Measurements from ENCODE around the gene LYSMD4.

Gene LYSMD4

DNA sequence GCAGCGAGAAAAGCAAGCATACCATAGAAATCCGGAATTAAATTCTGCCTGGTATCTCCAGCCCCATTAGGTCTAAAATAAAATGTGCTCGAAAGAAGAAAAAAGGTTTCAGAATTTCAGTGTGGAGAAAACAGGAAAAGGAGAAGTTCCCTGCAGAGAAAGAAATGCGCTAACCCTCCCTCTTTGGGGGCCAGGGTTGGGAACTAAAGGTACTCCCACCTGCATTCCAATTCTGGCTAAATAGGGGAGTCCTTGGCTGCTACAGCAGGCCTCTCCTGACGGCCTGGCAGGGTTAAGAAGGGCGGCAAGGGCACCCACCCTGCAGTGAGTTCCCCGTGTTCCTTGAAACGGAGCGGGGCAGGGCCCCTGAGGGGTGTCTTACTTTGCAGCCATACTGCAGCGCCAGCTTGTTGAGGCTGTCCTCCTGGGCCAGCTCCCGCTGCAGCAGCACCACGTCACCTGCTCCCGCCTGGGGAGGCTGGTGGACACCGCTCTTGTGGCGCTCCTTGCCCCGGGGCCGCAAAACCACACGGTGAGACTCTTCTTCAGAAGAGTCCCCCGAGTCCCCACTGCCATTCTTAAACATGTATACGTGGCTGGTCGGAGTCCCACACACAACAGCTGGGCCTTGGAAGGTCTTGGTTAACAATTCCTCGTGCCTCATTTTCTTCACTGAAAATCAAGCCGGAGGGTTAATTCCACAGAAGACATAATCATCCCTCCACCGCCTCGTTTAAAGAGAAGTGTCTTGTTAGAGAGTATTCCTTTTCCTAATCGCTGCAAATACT is 1.7 kb downstream of the LYSMD4 start:
- DNase-seq (ENCODE audit: low spot score): no peak

DNA sequence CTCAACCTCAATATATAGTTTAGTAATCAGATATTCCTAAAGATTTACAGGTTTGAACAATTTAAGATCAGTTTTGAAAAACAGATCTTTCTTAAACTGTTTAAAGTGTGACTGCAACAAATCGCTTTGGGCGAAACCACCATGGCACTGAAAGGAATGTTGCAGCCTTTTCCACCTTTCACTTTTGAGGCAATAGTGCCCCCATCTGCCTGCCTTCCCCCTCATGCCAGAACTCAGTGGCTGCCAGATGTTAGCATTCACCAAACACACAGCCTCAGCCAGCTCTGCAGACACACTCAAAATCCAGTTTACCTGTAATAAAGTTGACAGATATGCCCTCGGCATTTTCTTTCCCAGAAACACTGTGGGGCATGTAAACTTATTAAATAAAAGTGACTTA is 3.3 kb downstream of the LYSMD4 start:
- peak; percentile 51 for DNase-seq (ENCODE audit: low spot score)

DNA sequence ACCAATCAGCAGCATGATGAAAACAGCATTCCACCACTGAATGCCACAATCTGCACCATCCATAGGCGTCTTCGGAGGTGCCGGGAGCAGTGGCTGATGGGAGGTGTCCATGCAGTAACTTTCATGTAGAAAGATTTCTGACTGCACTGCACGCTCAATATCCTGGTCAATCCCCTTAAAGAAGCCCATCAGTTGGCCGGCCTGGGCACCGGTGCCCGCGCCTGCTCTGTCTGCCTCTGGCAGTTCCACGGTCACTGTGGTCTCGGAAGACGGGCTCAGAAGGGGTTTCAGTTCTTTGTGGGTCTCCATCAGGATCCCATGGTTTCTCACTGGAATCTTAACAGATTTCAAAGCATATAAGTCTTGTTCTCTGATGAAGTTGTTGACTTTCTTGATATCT is 3.9 kb downstream of the LYSMD4 start:
- no peak for DNase-seq (ENCODE audit: low spot score)

DNA sequence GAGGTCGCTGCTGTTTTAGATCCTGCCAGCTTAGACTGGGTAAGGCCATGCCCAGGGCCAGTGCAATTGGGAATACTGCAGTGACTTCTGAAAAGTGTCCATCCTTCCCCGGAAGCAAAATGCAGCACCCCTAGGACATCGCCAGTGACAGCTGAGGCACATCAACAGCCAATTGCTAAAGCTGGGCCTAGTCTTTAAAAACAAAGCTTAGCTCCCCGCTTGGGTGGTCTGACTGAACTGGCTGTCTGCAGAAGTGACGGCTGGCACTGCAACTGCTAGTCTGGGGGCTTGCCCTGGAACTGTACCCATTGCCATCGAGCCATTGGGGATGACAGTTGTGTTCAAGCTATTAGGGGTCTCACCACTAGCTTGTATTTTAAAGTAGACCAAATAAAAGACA is 4.3 kb downstream of the LYSMD4 start:
- no peak for DNase-seq (ENCODE audit: low spot score)

DNA sequence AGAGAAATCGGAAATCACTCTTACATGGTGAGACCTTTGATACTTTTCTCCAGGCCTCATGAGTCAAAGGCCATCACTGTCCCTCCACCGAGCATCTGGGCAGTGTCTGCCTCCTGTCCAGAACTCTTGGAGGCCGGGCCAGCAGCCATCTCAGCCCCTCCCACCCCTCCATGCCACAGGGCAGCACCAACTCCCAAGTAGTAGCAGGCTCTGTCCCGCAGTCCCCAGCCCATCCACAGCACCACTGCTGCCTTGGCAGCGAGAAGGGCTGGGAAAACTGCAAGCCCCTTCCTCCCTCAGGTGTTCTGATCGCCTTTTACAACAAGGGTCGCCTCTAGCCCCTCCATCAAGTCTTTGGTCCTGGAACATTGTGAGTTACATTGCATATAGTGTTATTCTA is 5.5 kb downstream of the LYSMD4 start:
- DNase-seq (ENCODE audit: low spot score): no peak

DNA sequence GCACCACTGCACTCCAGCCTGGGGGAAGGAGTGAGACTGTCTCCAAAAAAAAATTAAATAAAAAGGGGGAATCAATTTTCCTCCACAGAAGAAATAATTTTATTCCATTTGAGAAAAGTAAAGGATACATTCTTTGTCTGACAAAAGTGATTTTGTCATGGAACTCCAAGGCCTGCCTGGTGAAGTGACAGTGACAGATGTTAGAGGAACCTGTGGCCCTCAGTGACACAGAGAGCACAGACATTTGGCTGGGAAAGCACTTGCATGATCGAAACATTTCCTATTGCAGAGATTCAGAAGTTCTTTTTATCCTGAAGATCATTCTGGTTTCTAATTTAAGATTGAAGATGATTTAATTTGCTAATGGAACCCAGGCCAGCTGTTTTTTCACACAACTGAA is 5.9 kb downstream of the LYSMD4 start:
- DNase-seq (ENCODE audit: low spot score): no peak

DNA sequence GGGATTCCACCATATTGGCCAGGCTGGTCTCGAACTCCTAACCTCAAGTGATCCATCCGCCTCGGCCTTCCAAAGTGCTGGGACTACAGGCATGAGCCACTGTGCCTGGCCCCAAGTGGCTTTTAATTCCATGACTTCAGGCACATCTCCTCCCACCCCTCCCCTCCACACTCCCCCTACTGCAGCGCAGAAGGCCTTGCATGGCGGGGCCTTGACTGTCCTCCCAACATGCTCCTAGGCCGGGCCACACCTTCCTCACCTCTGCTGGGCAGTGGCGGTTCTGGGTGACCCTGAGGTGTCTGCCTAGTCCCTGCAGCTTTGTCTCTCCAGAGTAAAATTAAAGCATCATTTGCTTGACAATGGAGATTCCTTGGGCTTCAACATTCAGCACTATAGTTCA is 6.9 kb downstream of the LYSMD4 start:
- DNase-seq (ENCODE audit: low spot score): no peak

DNA sequence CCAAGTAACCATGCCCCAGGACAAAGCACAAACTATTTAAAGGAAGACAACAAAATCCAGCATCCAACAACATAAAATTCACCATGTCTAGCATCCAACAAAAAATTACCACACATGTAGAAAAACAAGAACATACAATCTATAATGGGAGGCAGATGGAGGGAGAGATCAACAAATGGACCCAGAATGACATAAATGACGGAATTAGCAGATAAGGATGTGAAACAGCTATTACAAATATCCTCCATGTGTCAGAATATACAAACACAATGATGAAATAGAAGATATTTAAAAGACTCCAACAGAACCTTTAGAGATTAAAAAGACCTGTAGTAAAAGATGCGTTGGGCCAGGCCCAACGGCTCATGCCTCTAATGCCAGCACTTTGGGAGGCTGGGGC is 10.8 kb downstream of the LYSMD4 start:
- no peak for DNase-seq (ENCODE audit: low spot score)

DNA sequence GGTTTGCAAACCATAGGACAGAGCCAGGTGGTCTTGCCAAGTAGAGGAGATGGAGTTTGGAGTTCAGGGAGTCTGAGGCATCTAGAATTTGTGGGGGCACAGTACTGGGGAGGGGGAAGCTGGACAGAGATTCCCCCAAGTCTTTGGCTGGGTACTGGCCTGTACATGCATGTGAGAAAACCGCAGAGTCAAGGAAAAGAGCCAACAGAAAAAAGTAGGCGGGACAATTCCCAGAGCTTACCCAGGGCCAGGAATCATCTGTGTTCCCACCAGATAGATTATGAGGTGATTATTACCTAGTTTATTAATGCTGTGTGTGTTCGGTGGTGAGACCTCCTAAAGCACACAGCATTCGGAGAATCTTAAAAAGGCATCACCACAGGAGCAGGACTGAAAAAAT is 11.3 kb downstream of the LYSMD4 start:
- no peak for DNase-seq (ENCODE audit: low spot score)

DNA sequence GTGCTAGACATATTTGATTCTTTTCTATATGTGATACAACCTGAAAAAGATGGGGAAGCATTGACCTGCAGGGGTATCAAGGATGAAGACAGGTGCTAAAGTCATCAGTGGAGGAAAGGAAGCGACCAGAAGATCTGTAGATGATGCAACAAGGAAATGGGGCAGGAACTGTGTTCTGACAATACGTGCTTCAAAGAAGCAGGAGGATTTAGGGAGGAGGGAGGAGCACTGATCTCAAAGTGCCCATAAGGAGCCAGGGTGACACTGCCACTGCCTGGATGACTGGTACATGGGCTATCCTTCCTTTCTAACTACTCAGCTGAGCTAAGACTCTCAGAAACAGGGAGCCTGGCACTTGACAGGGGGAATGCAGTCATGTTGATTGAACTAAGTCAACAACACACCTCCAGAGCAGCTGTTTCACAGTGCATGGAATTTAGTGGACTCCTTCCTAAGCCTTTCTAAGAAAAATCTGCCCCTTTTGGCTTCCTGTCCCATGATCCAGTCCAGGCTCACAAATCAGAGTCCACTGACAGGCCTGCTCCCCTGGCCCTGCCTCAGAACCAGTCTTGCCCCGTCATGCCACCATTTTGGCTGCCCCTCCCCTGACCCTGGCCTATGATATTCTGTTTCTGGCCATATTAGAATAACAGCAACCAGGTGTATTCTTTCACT is 12.0 kb downstream of the LYSMD4 start:
- no peak for DNase-seq (ENCODE audit: low spot score)

DNA sequence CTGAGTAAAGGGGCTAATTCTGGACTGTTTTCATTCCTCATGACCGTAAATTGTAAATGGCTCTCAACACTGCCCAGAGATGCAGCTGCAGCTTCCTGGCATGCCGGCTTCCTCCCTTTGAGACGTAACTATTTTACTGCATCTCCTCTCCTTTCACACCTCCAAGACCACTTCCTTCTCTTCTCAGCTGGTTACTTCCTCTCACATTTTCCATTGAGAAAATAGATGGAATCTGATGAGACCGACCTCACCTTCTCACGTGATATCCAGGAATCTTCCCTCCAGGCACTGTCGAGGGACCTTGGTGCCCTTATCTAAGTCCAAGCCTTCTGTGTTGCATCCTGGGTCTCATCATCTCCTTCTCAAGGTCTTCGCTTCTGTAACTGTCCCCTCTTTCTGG is 12.7 kb downstream of the LYSMD4 start:
- no peak for DNase-seq (ENCODE audit: low spot score)

DNA sequence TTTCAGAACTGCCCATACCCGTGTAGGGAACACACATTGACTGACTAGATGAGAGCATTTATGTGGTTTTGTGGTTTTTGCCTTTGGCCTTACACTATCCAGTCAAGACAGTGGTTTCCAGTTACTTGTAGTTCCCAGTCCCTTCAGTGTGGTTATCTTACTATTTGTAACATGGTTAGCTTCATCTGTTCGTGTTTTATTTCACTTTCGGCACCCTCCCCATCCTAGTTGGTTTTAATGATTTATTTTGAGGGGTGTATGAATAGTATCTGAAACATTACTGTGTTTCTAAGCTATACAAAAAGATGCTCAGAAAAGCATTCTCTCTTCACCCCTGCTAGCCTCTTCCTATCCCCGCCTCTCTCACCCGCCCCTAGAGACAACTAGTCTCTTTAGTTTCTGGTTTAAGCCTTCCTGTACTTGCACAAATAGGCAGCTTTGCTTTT is 14.1 kb downstream of the LYSMD4 start:
- no peak for DNase-seq (ENCODE audit: low spot score)

DNA sequence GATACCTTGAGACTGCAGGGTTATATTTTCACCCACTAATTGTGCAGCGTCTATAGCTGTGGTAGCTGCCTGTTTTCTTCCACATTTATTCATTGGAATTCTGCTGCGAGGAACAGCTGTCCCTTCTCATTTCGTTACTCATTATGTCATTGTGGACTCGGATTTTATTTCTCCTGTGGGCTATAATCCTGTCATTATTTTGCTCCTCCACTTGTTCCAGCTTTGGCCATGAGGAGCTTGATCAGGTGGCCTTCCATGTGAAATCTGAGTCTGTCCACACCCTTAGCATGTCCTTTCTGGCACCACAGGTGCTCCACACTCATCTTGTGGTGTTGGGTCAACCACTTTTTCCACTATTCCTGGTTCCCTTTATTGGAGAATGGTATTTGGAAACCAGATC is 14.8 kb downstream of the LYSMD4 start:
- no peak for DNase-seq (ENCODE audit: low spot score)

DNA sequence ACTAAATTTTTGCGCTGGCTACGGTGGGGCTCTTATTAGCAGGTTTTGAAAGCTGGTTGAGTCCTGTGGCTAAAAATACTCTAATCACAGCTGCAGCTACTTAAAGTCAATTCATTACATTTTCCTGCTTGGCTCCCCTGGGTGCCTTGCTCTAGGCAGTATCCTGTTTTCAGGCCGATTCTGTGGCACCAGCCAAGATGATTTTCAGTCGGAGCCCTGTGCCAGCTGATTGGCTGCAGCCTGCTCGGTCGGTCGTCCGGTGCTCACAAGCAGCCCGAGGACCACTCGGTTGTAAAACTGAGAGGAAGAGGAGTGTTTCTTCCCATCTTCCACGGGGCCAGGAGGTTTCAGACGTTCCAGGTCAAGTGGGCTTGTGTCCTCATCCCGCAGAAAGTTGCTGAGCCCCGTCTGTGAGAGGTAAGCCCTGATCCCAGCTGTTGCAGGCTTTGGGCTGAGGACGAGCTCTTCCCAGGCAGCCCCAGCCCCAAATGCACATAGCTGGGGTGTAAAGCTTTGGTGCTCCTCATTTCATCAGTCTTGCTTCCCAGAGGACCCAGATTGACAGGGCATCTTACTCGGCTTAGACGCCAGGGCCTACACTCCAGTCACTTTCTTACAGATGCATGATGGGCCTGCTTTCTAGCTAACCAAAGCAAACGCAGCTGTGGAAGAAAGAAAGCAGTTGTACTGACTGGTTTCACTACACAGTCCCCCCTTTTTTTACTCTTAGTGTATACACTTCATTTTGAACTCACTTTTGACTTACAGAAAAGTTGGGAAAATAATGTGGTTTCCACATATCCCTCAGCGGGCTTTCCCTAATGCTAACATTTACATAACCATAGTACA is 15.9 kb downstream of the LYSMD4 start:
- no peak for DNase-seq (ENCODE audit: low spot score)

DNA sequence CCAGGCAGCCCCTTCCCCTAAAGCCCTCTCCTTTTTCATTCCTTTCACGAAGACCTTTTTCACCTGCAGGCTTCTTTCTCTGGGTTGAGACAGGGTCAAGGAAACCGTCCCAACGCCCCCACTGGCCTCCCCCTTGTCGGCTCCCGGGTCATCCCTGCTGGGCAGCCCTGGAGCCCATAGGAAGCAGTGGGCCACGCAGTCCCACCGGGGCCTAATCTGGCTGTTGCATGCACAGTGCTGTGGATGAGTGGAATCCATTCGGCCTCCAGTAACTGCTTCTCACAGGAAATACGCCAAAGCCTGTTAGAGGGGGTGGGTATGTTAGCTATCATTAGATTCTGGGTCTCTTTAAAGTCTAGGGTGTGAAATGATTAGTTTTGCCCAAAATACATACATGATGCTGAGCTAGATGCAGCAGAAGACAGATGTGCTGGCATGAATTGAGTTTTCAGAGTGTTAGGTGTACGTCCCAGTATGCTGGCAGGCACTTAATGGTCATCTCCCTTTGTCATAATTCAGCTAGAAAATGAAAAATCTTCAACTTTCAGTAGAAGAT is 16.6 kb downstream of the LYSMD4 start:
- no peak for DNase-seq (ENCODE audit: low spot score)

DNA sequence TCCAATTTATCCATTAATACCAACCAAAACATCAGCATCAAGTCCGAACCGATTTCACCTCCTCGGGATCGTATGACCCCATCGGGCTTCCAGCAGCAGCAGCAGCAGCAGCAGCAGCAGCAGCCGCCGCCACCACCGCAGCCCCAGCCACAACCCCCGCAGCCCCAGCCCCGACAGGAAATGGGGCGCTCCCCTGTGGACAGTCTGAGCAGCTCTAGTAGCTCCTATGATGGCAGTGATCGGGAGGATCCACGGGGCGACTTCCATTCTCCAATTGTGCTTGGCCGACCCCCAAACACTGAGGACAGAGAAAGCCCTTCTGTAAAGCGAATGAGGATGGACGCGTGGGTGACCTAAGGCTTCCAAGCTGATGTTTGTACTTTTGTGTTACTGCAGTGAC is 20.8 kb downstream of the LYSMD4 start:
- no peak for DNase-seq (ENCODE audit: low spot score)

DNA sequence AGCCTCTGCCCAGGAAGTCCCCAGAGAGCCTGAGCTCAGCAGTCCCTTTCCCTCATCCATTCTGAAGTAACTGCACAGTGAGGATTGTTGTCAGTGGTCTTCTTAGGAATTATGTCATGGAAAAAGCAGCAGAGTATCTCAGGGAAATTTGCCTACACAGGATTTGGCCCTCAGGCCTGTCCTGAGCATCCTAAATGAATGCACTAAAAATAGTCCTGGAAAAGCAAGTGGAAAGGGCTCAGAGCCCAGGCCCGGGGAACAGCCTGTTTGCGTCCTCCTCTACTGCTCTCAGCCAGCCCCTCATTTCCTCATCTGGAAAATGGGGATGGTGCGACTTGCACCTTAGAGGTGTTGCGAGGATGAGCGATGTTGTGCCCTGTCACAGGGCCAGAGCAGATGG is 21.6 kb downstream of the LYSMD4 start:
- no peak for DNase-seq (ENCODE audit: low spot score)

DNA sequence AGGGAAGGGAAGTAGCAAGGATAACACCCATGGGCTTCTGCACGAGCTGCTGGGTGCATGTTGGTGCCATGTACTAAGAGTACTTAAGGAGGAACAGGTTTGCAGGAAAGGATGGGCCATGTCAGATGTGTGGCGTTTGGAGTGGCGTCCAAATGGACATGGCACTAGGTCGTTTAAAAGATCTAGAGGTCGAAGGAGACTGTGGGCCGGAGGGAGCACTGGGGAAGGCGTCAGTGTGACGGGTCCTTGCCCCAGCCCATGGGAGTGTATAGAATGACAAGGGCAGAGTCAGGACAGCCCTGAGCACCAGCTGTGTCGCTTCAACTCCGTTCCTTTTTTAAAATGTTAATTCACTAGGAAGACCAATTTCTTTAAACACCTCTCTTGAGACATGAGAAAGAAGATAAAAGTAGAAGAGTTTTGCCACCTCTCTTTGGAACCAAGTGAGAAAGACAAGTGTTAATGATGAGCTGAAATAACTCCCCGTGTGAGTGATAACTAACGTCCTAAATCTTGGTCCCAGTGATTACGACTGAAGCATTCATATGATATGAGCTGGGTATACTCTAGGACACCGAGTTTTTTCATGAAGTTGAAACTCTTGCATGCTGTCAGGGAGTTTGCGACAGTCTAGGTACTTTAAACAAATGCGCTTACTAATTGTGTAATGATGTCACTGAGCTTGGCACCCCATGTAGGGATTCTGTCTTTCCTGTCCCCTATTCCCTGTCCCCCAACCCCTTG is 23.8 kb downstream of the LYSMD4 start:
- DNase-seq (ENCODE audit: low spot score): no peak

DNA sequence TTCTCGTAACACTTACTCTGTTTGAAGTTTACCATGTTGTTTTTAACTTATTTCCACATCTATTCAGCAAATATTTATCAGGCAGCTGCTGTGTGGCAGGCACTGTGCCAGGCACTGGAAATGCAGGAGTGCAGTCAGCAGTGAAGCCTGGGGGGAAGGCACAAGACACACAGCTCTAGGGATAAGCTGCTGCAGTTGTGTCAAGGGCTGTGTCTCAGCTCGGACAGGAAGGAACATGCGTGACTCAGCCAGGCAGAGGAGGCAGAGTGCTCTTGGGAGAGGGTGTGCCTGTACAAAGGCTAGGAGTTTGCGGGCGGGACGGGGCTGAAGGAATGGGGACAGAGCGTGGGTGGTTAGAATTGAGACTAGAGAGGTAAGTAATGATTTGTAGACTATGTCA is 24.7 kb downstream of the LYSMD4 start:
- no peak for DNase-seq (ENCODE audit: low spot score)

DNA sequence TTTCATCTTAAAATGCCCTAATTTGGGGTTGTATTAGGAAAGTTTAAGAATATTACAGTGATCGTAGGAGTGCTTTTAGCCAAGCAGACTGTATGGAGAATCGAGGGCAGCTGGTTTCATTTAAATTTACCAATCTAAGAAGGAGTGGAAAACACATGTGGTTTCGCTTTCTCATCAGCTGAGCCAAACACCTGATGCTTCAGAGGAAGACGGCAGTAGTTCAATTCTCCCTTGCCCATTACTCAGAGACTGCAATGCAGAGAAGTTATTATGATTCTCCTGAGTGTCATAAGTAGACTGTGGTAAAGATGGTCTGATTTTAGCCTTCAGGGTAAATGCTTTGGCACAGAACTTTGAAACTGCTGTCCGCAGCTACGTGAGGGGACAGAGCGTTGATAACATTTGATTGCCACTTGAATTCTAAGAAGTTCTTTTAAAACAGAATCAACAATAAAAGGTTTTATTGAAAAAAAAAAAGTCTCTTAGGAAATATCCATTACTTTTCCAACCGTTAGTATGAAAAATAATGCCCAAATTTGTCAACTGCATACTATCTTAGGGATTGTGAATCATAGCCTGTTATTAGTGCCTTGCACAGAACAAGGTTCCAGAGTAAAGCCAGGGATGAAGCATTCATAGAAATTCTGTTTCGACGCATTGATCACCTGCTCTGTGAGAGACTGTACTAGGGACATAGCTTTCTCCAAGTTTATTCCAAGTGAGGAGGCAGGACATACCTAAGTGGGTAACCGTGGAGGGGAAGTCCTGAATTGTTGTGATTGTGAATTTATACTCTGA is 25.6 kb downstream of the LYSMD4 start:
- DNase-seq (ENCODE audit: low spot score): no peak

Data from D341Med (cell line).